Cerebellar nuclear complex (tissue), 1 donor: ENCODE results near the gene IQCK.

ENCODE experiments used
- DNase-seq, 2 experiments: peaks; one replicate each; lab custom pipeline; 2025; lab: John Stamatoyannopoulos, UW

The IQCK gene

DNA sequence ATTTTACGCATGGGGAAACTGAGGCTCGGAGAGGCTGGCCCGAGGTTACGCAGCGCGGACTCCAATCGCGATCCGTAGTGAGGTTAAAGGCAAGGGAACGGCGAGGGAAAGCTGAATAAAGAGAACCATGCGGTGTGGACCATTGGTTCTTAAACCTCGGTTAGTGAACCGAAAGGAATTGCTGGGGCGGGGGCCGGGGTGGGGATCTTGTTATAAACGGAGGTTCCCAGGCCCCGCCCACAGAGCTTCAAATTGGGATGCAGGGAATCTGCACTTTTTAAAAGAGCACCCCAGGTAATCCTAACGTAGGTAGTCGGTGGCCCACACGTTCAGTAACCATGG lies 524 bp downstream of the IQCK start:
- no peak for DNase-seq

DNA sequence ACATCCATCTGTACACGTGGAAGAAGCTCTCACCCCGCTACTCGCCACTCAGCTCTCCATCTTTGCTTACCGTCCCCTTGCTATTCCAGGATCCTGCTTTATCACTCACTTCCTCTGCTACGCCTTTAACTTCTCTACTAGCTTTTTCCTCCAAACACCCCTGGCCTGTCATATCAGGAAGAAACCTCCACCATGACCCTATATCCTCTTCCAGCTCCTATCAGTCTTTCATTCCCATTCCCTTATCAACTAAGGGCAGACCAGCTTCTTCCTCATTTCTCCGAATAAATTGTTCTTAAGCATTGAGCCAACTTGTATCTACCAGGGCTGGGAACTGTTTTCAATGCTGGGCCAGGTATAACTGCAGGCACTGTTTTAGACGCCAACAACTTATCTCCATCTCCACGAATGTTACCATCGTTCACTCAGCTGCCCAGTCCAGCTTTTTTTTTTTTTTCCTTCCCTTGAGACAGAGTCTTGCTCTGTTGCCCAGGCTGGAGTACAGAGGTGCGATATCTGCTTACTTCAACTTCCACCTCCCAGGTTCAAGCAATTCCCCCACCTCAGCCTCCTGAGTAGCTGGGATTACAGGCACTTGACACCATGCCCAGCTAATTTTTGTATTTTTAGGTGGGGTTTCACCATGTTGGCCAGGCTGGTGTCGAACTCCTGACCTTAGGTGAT lies 4.3 kb downstream of the IQCK start:
- DNase-seq = no peak

DNA sequence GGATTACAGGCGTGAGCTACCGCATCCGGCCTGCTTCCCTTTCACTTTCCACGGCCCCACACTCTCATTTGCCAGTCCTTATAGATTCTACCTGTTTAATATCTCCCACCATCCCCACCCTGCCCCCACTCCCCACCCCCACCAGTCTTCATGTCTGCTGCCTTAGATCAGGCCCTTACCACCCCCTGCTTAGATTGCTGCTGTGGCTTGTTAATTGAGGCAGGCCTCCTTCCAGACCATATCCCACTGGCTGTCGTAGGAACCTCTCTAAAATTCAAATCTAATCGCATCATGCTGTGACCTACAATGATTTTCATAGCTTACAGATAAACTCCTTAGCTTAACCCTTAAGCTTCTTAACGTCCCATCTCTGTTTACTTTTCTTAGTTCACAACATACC lies 4.9 kb downstream of the IQCK start:
- DNase-seq = no peak

DNA sequence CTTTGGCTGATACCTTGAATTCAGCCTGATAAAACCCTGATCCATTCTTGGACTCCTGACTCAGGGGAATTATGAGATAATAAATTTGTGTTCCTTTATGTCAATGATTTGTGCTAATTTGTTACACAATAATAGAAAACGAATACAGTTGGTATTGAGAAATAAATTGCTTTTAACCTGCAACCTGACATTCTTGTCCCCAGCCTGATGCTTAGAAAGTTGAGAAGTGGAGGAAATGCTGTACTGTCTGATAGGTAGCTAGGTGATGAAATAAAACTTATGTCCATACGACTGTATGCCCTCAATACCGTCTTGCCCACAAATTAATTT lies 10.5 kb downstream of the IQCK start:
- no peak for DNase-seq

DNA sequence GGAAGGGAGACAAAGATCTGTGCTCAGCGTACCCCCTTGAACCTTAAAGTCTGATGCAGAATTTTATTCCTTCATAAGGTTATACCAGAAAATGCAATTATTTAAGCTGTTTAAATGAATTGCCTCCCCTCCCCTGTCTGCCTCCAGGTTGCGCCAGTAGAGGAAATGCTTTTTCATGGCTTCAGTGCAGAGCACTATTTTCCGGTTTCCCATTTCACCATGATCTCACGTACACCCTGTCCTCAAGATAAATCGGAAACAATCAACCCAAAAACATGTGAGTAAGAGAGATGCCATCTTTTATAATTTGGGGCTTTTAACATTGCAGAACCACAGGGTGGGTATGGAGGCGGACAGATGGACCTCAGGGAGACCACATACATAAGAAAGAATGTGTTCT lies 15.5 kb downstream of the IQCK start:
- no peak for DNase-seq

DNA sequence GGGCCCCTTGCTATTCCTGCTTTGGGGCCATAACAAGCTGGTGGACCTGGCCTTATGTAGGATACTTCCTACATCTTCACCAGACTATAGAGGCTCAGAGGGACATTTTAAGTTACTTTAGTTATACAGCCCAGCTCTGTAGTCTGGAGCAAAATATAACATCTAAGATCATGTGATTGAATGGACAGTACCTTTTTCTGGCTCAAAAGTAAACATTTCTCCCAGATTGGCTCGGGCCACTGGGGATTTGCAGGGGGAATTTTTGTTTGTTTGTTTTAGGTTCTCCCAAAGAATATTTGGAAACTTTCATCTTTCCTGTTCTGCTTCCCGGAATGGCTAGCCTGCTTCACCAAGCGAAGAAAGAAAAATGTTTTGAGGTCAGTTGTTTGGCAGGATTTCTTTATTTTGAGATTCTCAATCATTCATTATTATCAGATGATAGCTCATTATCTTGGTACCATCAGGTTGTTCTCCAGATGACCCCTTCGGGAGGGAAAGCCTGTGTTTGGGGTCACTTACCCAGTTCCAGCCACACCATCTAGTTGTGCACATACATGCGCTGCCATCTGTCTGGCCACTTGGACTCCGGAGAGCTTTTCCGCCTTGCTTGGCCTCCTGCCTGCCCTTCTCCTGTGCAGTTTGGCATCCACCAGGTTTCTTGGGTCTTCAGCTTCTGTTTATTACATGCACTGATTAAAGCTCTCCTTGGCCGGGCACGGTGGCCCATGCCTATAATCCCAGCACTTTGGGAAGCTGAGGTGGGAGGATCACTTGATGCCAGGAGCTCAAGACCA lies 17.2 kb downstream of the IQCK start:
- DNase-seq = peak; percentile 68 to 93

DNA sequence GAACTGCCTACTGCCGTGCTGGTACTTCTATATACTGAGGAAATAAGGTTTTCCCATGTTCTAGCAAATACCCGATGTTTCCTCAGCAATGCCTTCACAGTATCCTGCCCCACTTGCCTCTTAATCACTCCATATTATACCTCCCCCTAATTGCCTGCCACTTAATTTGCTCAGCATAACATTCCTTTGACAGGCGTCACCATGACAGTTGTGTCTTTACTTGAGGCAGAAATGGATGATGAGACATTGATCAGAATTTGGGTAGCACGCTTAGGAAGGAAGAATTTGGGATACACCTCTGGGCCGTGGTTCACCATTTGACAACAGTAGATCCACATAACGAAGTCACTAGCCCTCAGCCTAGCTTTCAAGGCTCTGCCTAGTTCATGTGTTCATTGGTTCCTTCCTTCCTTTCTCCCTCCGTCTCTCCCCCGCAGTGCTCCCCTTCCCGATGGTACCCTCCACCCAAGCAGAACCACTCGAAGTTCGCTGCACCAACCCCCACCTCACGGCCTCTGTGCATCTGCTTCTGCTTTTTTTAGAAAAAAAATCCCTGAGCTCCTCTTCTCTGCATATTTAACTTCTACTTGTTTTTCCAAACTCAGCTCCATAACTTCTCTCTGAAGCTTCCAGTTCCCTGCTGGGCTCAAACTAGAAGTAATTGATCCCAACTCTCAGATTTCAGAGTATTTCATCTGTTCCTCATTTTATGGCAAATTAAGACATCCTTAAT lies 19.4 kb downstream of the IQCK start:
- no peak for DNase-seq

DNA sequence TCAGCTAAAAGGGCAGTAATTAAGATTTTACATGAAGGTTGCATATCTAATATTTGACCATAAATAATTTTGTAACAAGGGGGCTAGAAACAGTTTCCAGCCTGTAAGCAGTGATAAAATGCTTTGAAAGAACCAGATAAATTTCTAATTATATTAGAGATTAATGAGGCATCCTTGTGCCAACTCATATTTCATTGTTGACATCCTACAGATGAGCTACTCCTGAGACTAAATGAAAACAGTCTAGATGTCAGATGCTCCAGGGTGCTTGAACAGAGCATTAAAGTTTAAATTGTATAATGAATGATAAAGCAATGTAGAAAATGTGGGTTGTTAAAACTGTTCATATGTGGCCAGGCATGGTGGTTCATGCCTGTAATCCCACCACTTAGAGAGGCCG lies 23.3 kb downstream of the IQCK start:
- DNase-seq = no peak

DNA sequence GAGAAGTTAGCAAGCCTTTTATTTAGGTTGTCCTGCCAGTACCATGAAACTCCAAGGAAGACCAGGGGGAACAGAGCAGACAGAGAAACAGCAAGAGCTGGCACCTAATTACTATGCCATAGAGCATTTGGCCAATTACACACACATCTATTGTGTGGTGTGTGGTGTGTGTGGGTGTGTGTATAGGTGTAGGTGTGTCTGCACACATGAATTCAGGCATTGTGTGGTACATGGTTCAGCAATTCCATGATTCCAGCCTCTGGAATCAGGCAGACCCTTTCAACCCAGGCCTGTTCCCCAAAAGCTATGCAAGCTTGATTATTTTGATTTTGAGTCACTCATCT lies 25.7 kb downstream of the IQCK start:
- no peak for DNase-seq

DNA sequence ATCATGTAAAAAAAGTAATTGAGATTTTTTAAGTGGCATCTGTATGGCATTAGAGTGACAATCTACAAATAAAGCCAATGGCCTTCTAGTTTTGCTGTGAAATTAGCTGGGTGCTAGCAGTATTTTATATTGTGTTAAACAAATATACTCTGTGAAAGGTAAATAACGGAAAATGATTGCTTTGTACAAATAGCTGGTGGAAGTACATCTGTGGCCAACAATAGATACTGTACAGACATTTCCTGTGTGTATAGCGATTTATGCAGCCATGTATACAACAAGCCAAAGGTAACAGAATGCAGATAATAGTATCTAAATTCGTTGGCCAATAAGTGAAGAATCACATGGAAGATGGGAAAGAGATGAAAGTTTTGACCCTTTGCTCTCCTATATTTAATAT lies 26.6 kb downstream of the IQCK start:
- DNase-seq = no peak

DNA sequence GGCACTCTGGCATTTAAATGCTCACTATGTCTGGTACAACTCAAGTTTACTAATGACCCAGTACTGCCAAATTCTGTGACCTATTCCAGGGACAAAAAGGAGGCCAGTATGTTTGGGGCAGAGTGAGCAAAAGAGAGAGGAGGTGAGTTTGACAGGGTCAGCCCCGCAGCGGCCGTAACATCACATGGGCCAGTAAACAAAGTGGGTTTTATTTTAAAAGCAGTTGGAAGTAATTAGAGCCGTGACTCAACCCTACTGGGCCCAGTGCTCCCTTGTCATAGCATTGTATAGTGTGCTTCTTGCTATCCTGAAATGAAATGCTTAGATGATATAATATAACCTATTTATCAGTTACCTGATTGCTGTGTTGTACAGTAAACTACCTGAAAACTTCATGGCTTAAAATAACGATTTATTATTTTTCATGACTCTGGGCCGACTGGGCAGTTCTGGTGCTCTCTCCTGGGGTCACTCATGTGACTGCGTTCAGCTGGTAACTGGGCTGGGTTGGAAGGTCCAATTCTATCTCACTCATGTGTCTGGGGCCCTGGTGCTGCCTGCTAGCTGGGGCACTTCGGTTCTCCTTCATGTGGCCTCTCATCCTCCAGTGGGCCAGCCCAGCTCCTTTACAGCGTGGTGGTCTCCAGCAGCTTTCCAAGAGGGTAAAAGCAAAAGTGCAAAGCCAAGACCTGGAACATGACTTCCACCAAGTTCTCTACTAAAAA lies 27.4 kb downstream of the IQCK start:
- DNase-seq = no peak

DNA sequence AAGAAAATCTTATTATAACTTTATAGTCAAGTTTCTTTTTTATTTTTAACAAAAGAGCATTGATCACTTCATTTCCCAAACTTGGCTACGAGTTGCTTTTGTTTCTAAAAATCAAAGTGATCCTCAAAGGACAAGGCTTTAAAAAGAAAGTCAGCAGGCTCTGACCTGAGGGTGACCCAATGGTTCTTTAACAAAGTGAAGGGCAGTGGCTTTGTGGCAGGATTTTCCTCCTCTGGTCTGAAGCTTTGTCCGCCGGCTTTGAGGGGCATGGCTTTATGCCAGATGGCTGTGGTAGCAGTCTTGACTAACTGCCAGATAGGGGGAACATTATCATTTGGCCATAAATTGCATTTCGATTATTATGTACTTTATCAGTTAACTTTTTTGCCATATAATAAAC lies 28.5 kb downstream of the IQCK start:
- DNase-seq = no peak

DNA sequence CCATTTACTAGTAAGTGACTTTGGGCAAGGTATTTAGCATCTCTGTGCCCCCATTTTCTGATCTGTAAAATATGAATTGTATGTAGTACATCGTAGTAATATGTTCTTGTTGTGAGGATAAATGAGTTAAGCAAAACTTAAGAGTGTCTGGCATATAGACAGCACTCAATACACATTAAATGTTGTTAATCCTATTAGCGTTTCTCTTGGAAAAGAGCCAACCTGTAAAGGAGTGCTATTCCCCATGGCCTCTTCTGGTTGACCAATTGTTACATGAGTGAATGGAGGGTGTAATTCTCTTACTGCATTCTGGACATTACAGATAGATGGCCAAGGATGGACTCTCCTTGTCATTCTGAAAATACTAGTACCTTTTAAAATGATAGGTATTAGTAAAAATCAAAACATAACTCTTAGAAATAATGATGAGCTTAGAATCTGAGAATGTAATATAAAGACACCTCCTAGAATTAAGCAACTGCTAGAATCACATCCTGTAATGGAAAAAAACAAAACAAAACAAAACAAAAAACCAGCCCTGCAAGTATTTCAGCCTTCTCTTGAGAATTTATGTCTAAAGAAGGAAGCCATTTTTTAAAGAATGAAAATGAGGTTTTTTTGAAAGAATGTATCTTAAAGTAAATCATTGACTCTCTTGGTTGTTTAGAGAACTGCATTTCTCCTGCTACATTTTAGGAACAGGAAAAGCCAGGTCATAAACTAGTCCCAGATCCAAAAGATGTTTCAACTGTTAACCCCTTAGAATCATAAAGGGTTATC lies 30.5 kb downstream of the IQCK start:
- DNase-seq = no peak

DNA sequence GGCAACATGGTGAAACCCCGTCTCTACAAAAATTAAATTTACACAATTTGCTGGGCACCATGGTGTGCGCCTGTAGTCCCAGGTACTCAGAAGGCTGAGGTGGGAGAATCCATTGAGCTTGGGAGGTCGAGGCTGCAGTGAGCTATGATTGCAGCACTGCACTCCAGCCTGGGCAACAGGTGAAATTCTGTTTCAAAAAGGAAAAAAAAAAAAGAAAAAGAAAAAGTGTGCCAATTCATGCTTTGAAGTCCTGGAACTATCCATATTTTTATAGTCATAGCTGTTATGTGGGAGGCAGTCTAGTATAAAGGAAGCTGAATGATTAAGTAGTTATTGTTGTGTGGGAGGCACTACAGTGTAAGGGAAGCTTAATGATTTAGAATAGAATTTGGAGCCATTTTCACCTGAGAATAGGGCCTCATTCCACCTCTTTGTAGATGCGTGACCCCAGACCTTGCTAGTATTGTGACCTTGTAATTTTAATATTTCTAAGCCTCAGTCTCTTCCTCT lies 31.6 kb downstream of the IQCK start:
- no peak for DNase-seq

DNA sequence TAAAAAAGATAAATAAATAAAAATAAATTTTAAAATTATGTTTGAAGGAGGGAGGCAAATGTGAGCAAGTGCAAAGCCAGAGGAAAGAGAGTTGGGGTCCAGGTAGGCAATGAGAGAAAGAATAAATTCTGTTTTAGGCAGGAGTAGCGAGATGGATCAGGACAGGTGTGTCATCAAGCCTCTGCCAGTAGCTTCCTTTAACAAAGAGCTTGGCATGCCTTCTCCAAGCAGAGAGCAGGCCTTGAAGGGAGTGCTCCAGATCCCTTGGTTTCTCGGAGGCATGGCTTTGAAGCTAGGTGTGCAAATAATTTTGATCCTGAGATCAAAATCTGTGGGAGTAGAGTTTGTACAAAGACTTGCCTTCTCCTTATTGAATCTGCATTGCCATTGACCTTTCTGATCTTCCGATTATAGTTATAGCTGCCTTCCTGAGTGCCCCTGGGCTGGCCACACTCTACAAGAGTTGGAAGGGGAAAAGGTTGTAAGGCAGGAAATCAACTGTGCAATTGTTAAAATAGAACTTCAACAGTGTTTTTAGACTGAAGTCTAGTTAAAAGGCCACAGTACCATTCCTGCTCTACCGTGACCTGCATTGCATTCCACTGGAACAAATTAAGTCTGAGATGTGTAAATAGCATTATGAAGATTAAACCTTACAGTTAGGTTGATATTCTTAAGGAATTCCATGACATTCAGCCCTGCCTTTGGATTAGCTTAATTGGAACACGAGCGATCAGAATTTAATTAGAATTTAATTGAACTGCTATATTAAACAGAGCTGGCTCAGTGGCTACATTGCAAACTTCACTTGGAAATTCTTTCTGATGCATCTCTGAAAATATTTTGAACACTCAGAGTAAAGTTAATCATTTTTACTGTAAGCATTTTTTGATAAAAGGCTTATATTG lies 33.7 kb downstream of the IQCK start:
- no peak for DNase-seq

DNA sequence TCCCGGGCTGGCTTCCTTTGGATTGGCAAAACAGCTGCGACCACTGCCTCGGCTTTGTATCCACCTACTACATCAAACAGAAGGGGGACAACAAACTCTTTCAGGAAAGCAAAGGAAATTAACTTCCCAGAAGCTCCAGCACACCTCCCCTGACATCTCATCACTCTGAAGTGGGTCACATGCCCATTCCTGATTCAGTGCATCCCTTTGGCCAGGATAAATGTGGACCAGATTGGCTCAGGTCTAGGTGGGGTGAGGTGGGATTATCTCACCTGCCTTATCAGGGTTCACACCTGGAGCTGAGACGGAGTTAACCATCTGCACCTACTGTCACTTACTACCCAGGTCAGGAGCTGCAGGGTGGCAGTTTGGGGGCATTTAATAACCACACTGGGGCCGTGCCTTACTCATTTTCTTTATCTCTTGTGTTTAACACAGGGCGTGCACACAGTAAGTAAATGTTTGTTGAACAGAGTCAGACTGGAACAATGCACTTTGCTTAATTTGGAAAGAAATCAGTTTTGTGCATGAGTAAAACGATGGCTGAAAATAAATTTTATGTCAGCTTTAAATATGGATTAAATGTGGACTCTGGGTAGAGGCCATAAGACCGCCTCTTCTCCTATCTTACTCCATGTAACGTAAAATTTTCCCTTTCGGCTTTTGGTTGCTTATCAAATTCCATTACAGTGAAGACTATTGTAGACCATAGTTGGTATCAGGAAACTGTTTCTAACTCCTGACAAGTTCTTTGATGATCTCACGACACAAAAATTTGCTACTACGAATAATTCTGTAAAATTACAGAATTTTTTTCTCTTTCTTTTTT lies 36.0 kb downstream of the IQCK start:
- no peak for DNase-seq

DNA sequence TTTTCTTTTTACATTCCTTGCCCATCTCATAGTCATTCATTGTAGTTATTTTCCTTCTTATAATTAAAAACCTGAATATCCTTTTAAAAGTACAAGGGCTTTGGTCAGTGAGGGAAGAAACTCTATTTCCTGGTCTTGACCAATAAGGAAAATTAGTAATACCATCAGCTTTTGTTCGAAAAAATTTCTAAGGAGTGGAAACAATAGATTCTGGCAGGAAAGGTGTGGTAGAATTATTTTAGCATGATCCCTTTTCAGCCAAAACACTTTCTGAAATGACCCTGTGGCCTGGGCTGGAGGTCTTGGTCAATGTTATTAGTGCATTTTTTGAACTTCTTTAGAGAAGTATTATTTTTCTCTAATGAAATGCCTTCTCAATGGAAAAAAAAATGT lies 36.6 kb downstream of the IQCK start:
- DNase-seq = no peak

DNA sequence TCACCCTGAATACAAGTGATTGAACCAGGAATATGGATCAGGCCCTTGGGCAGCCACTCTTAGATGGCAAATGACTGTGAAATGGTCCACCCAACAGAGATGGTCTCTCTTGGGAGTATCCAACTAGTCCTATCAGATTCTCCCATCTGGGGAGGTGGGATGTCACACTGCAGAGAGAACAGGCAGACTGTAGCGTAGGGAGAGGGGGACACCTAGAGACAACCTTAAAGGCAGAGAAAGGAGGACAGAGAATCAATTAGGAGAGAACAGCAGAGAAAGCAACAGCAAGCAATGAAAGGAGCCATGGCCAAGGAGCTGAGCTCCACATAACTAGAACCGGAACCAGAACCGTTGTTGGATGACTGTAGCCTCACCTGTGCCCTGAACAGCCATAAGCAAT lies 37.2 kb downstream of the IQCK start:
- no peak for DNase-seq

DNA sequence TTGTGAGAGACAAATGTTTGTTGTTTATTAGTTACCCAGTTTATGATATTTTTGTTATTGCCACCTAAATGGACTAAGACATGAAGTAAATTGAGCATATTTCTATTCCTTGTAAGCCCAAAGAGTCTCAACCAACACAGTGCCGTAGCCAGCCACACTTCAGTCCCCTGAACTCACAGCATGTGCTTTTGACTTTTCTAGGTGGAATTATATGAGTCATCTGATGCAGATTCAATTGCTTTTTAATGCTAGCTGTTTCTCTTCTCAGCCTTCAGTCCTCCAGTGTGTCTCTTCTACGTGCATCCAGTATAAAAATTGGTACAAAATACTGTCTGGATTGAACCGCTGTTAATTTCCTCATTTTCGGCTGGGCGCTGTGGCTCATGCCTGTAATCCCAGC lies 39.0 kb downstream of the IQCK start:
- DNase-seq = no peak
